Dedifferentiated amniotic fluid mesenchymal stem cell (primary cell): Measurements from ENCODE around the gene YAP1.

Source experiments
- DNase-seq: peaks from one replicate; pipeline ENCODE4 v3.0.0-alpha.2; 2016; ENCODE audit errors: extremely low spot score

Gene YAP1

DNA sequence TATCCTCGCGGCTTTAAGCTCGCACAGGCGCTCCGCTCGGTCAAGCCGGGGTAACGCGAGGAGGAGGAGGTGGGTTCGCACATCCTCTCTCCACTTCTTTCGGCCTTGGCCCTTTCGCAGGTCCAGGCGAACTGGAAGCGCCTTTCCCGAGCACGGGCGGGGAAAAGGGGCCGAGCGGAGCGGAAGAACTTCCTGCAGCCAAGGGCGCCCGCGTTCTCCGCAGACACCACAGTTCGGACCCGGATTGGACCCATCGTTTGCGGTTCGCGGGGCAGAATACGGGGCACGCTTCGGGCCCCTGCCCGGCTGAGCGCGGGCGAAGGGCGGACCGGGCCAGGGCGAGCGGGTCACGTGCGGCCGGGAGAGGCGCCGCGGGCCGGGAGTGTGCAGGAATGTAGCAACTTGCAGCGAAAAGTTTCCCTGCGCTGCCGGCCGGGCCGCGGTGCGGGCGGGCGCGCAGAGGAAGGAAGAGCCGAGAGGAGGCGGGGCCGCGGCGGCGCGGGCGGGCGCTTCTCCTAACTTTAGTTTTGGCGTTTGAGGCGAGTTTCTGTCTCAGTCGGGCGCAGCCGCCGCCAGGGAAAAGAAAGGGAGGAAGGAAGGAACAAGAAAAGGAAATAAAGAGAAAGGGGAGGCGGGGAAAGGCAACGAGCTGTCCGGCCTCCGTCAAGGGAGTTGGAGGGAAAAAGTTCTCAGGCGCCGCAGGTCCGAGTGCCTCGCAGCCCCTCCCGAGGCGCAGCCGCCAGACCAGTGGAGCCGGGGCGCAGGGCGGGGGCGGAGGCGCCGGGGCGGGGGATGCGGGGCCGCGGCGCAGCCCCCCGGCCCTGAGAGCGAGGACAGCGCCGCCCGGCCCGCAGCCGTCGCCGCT, at the start of gene YAP1:
YAP1 (plus strand) TSS at position 552 of the 865 bp plus-strand sequence. CDS start 402 bp downstream, outside the sequence.
- DNase-seq = peak; percentile 86

DNA sequence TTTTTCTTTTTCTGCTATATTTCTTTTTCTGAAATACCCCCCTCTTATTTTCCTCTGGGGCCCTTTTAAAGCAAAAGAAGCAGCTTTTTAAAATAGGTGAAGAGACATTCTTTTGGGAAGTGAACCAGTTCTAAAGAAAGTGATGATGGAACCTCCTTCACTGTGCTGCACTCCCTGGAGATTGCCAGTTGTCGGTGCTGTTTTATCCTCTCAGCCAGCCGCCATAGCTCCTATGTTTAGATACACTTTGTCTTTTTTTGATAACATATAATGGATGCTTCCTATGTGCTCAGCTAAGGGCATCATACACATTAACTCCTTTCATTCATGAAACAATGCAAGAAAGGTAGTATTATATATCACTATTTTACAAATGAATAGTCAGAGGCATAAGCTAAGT, 49.0 kb upstream of the YAP1 start:
- DNase-seq = no peak

DNA sequence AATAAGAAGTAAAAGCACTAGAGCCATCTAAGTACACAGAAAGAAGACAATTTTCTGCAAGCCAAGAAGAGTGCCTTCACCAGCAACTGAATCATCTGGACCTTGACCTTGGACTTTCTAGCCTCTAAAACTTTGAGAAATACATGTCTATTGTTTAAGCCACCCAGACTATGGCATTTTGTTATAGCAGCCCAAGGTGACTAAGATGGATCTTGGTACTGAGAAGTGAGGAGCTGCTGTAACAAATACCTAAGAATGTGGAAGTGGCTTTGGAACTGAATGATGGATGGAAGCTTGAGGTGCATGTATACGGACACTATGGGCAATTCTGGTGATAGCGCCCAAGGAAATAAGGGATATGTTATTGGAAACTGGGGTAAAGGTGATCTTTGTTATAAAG, 48.1 kb upstream of the YAP1 start:
- no peak for DNase-seq

DNA sequence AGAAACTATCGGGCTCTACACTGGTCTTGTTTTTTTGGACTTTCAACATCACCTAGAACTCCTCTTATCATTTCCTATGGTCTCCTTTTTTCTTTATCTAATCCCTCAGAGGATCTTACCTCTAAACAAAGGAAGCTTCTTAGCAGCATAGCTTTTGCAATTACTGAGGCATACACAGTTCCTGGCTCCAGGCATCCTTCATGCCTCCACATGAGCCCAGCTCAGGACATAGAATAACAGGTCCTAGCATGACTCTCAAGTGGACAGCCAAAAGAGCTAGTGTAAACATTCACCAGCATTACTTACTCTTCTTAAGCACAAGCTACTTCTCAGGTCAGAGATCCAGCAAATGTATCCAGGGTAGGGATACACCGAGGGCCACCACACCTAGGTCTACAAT, 45.9 kb upstream of the YAP1 start:
- no peak for DNase-seq

DNA sequence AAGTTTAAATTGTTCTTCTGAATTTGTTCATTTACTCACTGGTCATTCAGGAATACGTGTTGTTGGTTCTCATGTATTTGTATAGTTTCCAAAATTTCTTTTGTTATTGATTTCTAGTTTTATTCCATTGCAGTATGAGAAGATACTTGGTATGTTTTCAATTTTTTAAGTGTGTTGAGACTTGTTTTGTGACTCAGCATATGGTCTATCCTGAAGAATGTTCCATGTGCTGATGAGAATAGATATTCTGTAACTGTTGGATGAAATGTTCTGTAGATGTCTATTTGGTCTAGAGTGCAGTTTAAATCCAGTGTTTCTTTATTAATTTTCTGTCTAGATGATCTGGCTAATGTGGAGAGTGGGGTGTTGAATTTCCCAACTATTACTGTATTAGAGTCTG, 39.5 kb upstream of the YAP1 start:
- DNase-seq = no peak

DNA sequence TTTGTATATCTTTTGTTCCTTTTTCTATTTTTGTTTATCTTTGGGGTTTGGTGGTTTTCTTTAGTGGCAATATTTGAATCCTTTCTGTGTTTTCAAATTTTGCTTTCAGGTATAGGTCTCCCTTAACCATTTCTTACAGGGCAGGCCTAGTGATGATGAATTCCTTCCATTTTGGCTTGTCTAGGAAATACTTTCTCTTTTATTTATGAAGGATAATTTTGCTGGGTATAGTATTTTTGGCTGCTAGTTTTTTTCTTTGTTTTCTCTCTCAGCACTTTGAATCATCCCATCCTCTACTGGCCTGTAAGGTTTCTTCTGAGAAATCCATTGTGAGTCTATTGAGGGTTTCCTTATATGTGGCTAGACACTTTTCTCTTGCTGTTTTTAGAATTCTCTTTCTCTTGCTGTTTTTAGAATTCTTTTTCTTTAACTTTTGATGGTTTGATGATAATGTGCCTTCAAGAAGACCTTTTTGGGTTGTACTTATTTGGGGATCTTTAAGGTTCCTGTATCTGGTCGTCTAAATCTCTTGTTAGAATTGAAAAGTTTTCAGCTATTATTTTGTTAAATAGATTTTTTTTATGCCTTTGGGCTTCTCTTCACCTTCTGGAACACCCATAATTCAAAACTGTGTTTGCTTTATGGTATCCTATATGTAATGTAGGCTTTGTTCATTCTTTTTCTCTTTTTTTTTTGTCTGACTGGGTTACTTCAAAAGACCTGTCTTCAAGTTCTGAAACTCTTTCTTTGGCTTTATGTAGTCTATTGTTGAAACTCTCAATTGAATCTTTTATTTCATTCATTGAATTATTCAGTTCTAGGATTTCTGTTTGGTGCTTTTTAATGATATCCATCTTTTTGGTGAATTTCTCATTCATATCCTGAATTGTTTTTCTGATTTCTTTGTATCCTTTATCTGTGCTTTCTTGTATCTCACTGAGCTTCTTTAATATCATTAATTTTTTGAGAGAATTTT, 38.5 kb upstream of the YAP1 start:
- no peak for DNase-seq

DNA sequence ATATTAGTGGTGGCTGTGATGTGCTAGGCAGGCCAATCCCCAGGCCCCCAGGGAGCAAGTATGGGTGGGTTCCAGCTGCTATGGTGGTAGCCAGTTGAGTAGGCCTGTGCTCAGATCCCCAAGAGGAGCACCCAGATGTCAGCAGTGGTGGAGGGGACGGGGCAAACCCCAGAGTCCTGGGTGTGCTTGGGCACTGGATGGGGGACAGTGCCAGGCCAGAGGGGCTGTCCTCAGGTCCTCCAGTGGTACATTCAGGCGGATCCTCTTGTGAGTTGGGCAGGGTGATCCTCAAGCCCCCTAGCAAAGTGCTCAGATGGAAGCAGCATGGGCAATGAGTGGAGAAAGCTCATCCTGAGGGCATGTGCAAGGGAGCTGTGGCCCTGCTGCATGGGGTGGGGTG, 37.0 kb upstream of the YAP1 start:
- DNase-seq = no peak

DNA sequence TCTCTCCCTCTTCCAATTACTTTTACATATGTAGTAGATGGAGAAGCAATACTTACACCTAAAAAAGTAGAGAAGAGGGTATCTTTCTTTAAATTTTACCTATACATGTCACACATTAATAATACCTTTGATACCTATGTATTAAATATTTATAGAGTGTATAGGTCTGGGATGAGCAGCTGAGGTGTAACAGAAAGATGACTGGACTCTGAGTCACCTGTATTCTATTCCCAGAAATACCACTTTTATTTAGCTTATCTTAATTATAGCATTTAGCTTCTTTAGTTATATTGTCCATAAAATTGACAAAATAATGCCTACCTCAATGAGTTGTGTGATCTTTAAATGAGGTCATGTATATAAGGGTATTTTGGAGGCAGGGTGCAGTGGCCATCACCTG, 30.6 kb upstream of the YAP1 start:
- no peak for DNase-seq

DNA sequence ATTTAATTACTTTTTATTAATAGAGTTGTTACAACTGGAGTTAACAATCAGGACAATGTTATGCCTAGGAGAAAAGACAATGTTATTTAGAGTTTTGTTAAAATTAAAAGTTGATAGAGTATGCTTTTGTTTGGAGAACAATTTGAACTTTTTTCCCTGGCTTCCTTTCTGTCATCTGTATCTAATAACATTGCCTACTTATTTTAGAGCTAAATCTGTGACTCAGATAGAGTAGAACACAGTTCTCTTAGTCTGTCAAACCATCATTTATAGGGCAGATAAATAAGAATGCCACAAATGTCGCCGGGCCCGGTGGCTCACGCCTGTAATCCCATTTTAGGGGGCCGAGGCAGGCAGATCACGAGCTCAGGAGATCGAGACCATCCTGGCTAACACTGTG, 28.9 kb upstream of the YAP1 start:
- no peak for DNase-seq

DNA sequence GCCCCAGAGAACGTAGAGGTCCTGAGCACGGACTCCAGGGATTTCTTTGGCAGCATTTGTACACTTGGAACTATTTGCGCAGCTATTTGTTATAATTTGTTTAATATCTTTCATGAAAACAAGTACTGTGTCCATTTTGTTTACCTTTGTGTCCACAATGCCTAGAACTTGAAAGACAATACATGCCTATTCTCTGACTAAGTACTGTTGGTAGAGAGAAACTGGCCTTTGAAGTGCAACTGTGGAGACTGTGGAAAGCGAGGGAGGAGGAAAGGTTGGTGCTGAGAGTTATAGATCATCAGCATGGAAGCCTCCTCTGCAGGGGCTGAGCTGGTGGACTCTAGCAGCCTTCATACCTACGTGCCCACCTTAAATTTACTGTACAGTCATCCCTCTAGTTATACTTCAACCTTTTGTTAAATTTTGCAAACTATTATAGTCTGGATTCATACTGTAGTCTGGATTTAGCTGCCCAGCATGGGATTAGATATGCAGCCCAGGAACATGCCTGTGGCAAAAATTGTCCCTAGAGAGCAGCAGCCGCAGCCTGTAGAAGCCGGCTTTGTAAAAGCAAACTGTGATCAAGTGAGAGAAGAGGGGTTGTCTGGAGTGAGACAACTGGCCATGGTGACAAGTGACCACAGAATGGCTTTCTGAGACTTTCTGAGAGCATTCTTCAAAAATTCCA, 24.2 kb upstream of the YAP1 start:
- DNase-seq = no peak

DNA sequence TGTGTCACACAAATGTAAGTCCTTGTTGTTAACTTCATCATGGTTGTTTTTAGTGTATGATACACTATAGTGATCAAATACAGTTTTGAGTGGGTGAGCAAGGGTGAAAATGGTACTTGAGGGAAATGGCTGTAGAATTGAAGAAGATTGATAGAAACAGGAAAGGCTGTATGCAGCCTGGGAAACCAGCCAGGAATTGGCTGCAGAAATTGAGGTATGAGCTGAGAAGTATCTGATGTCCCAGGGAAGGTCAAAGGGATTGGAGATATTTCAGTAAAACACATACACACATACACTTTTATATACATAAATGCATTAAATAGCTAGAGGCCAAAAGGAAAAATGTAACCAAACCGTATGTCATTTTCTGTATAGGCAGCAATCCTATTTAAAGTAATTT, 13.1 kb upstream of the YAP1 start:
- no peak for DNase-seq

DNA sequence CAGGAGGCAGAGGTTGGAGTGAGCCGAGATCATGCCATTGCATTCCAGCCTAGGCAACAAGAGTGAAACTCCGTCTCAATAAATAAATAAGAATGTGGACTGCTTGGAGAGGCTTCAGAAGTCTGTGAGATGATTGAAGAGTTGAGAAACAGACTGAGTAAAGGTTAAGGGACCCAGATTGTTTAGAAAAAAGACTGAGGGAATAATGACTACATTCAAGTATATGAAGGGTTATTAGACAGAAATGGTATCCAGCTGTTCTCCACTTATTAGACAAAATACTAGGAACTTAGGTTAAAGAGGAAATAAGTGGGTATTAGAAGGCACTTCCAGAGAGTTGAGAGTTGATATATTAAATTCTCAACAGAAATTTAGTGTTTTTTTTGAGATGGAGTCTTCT, 10.5 kb upstream of the YAP1 start:
- no peak for DNase-seq

DNA sequence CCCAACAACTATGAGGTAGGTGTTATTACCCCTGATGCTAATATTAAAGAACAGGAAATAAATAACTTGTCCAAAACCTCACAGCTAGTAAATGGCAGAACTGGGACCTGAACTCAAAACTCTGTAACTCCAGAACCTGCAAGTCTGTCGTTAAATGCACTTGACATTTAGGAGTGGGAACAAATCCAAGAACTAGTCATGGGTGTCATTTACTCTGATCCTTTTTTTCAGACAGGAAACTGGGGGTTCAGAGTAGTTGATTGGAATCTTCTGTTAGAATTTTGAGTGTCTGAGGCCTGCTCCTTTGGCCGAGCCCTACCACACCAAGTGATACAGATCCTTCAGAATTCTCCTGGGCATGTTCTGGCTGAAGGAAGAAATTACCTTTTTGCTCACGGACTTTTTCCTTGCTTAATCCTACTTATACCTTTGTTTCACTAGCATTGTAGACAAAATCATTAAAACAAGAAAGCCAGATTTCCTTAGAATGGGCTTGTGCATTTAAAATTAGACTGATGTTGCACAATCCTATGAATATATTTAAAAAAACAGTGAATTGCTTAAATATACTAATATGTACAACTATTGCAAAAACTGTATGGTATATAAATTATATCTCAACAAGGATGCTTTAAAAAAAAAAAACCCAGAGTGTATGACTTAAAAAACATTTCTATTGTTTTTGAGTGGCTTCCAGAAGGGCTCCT, 1.4 kb upstream of the YAP1 start:
- DNase-seq = no peak

DNA sequence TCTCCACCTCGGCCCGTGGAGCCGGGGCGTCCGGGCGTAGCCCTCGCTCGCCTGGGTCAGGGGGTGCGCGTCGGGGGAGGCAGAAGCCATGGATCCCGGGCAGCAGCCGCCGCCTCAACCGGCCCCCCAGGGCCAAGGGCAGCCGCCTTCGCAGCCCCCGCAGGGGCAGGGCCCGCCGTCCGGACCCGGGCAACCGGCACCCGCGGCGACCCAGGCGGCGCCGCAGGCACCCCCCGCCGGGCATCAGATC, 439 bp downstream of the YAP1 start:
- no peak for DNase-seq

DNA sequence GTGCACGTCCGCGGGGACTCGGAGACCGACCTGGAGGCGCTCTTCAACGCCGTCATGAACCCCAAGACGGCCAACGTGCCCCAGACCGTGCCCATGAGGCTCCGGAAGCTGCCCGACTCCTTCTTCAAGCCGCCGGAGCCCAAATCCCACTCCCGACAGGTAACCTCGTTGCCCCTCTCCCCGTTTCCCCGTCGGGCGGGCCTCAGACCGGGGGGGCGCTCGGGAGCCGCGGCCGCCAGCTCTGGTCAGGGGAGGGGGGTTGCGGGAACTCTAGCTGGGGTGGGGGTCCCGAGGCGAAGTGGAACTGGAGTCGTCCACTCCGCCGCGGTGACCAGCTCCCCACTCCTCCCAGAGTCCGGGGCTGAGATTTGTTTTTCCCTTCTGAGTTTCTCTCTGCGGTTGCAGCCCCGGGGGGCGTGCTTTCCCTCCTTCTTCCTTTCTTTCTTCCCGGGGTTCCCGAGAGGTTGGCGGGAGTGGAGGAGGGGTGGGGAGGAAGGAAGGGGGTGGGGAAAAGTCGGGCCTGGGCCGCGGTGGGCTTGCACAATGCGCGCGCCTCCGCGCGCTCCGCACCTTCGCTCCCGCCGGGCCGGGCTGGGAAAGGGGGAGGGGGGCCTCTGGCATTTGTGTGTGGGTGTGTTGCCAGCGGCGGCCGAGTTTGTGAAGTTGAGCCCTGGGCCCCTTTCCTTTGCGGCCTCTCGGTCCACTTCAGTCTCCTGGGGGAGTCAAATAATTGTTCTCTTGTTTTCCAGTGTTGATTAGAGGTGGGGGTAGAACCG, 952 bp downstream of the YAP1 start:
- DNase-seq = peak; percentile 64

DNA sequence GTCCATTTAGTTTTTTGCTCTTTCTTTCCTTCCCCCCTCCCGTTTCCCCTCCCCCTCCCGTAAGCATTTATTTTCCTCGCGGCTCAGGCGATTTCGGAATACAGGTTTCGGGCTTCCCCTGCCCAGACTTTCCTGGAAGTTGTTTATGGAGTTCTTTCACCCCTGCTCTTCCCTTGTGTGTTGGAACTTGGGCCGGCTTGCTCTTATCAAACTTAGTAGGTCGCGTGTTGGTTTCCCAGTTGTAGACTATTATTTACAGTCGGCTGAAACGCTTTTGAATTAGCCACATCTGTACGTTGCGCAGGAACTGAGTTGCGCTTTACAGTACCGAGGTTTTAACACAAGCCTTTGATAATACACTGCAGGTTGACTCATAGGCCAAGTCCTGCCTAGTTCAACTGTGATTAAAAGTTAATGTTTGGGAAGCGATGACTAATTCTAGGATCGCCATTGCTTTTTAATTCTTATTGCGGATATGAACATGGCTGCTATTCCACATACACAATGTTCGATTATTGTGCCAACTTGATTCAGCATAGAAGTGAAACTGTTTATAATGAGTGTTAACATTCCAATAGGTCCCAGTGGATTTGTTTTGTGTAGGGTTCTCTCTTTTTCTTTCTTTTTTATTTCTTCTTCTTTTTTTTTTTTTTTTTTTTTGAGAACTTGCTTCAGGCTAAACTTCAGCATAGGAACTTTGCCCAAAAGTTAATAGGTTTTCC, 1.7 kb downstream of the YAP1 start:
- DNase-seq = peak; percentile 51

DNA sequence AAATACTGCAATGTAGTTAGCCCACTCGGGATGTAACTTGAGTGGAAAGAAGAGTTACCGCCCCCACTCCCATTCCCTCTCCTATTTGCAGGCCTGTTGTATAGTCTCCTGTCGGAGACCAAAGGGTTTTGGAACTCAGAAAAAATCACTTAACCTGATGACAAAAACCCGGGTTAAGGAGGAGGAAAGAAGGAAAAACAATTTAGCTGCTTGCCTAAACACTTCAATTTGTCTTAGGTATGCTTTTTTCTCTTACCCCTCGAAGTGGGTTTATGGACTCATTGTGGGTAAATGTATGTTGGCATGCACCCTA, 2.2 kb downstream of the YAP1 start:
- no peak for DNase-seq

DNA sequence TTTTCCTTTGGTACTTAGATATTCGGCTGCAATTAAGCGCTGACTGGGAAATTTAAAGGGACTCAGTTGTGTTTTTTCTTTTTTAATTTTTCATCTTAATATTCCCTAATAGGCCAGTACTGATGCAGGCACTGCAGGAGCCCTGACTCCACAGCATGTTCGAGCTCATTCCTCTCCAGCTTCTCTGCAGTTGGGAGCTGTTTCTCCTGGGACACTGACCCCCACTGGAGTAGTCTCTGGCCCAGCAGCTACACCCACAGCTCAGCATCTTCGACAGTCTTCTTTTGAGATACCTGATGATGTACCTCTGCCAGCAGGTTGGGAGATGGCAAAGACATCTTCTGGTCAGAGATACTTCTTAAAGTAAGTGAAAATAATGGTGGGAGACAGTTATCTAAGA, 3.8 kb downstream of the YAP1 start:
- DNase-seq = no peak

DNA sequence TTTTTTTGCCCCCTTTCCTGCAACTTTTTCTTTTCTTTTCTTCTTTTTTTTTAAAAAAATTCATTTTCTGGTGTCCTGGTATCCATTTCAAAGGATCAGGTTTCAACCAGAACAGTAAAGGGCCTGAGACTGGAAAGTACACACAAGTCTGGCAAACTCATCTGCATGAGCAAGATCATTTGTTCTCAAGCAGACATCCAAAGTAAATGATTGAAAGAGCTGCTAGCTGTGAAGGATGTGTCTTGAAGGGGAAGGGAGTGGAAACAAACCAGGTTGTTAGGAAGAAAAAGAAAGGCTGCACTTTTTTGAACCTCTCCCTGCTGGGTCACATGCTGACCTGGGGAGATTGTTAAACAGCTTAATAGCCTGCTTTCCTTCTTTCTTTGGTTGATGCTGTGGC, 5.3 kb downstream of the YAP1 start:
- DNase-seq = peak; percentile 51

DNA sequence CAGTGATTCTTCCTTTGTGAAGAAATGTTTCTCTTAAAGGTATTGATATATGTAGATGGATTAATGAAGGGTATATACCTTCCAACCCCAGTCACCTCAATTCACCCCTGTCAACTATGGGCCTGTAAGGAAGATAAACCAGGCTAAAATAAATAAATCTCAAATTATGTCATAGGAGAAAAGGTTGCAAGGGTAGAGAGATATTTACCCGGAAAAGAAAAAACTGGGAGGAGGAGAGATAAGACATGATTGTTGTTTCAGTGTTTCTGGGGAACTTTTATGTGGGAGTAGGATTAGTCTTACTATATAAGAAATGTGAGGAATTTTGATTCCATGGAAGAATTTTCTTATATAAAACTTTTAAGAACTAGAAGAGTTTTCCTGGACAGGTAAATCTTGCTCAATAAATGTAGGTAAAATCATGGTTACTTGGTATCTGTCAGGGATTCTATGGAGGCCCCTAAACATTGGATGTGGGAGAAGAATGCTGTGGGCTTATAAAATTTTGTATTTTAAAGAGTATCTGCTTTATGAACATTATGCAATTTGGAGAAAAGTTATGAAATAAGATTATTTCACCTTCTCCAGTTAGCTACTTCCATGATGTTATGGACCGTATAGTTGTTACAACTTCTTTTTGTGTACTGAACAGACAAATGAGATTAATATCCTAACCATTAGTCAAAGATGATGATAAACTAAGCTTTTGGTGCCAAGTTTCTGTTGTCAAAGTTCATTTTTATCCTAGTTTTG, 6.4 kb downstream of the YAP1 start:
- DNase-seq = no peak
